OCI-LY3 (cell line): ENCODE data around the gene PRKG2.

Experiments
- EZH2phosphoT487 ChIP-seq: fragments of 200-600 bp; shearing (Covaris generic); IDR thresholded peaks from 2 replicates; pipeline ENCODE4 v1.6.1; 2018; ENCODE audit warnings: antibody characterized with exemption, mixed run types, low read depth
- TF ChIP-seq, protein P1 (sequence below): fragments of 200-600, 300-600 bp; sonication (generic); IDR thresholded peaks from 2 replicates; pipeline ENCODE4 v1.5.1; 2014; ENCODE audit warnings: antibody characterized with exemption, low read length, low read depth

DNA sequence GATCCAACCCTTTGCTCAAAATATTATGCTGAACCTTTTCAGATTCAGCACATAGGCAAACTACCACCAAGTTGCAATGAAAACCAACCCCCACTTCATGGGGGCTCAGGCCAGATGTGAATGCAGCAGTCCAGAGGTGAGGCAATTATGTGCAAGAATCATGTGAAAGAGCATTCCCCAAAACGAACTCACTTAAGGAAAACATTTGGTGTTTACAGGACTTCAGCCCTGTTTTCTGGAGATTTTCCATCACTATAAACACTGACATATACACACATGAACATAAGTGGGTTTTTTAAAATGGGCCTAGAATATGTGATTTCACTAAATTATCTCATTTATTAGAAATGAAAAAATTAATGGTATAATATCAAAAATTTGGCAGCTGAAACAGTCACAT is 153.0 kb downstream of the PRKG2 start:
- TF ChIP-seq, protein P1, sequence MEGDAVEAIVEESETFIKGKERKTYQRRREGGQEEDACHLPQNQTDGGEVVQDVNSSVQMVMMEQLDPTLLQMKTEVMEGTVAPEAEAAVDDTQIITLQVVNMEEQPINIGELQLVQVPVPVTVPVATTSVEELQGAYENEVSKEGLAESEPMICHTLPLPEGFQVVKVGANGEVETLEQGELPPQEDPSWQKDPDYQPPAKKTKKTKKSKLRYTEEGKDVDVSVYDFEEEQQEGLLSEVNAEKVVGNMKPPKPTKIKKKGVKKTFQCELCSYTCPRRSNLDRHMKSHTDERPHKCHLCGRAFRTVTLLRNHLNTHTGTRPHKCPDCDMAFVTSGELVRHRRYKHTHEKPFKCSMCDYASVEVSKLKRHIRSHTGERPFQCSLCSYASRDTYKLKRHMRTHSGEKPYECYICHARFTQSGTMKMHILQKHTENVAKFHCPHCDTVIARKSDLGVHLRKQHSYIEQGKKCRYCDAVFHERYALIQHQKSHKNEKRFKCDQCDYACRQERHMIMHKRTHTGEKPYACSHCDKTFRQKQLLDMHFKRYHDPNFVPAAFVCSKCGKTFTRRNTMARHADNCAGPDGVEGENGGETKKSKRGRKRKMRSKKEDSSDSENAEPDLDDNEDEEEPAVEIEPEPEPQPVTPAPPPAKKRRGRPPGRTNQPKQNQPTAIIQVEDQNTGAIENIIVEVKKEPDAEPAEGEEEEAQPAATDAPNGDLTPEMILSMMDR = no peak
- no peak for TF ChIP-seq EZH2phosphoT487
